ENCODE results near the gene RCHY1.
"Not testable (repeated sequence)": the region's sequence is repeated elsewhere in the genome, so short reads cannot be mapped to it uniquely, and the experiment has no call there.

The RCHY1 gene

DNA sequence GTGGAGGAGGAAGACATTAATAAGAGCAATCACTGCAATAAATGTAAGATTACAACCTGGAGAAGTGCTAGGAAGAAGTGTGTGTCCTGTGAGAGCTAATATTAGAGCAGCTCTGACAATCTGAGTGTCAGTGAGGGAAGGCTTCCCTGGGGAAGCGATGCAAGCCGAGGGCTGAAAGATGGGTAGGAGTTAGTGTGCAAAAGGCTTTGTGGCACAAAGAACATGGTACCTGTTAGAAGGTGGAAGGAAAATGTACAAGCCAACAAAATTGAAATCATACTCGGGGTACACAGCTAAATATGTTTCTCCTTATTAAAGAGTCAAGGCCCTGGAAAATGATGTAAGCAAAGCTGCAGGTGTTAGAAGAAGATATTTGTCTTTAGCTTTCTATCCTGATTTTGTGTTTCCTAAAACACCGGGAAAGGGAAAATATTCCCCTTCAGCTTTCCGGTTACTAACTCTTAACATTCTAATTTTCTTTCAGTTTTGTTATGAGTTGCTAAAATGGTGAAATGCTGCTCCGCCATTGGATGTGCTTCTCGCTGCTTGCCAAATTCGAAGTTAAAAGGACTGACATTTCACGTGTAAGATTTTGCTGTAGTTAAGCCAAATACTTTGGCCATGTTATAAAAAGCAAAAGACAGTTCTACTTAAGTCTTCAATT, 878 bp upstream of the RCHY1 start:
- no peak for DNase-seq

DNA sequence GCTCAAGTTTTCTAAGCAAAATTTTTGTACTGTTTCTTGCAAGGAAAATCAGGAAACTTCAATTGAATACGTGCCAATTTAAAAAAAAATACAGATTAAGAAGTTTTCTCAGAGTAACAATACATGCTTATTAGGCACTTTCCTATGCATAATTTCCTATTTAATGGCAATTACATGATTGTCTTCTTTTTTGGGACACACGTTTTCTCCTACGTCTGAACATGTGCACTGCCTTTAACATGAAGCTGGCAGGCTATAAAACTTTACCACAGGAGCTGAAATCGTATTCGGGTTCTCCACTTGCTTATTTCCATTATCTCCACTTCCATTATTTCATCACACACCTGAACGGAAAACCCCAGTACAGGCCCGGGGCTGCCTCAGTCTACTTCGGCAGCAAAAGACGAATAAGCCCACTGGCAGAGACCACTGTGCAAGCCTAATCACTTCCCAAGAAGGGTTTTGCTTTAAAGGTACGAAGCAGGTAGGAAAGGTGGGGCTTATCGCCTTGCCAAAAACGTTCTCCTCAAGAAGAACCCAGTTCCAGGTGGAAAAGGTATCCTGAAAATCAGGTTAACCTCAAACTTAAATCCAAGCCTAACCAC, 575 bp downstream of the RCHY1 start:
- no peak for DNase-seq

DNA sequence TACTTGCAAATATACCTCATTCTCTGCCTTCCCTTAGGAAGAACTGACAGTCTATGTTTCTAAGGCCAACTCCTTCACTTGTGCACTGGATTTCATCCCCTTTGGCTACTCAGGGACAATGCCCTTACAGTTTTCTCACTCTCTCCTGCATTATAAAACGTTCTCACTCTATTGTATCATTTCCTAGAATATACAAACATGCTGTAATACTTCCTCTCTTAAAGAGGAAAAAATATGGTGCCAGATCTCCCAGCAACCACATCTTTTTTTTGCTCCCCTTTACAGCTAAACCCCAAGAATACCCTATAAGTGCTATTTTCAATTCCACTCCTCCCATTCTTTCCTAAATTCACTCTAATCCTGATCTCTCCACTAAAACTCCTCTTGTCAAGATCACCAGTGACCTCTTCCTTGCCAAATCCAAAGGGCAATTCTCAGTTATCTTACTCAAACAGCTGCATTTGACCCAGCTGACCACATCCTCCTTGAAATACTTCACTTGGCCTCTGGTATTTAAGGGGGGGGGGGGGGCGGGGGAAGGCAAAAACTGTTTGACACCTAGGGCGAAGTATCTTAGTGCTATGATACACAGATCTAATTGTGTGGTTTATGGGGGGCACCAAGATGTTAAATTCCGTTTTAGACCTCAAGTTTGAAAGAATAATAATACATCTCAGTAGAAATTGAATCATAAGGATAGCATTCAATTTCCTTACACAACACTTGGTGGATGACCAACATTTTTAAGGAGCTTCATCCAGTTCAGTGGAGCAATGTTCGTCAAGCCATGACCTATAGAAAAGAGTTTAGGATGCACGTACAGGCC, 1.6 kb downstream of the RCHY1 start:
- no peak for DNase-seq

DNA sequence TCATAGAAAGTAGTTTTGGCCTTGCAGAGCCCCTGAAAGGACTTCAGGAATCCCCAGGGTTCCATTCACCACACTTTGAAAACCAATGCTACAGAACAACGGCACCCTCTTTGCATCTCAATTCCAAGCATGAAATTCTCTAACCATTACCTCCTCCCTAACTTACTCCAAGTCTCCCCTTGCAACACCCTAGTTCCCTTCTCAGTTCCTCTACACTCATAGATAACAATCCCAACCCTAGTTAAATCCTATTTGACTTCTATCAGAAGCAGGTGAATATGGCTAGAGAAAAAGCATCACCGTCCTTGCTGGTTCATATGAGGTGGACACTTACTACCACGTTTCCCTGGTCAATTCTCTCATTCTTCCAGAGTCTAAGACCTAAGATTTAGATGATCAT, 2.4 kb downstream of the RCHY1 start:
- DNase-seq: no peak

DNA sequence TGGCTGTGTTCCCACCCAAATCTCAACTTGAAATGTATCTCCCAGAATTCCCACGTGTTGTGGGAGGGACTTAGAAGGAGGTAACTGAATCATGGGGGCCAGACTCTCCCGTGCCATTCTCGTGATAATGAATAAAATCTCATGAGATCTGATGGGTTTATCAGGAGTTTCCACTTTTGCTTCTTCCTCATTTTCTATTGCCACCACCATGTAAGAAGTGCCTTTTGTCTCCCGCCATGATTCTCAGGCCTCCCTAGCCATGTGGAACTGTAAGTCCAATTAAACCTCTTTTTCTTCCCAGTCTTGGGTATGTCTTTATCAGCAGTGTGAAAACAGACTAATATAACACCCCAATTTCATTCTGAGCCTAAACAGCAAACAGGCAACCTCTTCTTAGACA, 4.6 kb downstream of the RCHY1 start:
- DNase-seq: not testable (repeated sequence)

DNA sequence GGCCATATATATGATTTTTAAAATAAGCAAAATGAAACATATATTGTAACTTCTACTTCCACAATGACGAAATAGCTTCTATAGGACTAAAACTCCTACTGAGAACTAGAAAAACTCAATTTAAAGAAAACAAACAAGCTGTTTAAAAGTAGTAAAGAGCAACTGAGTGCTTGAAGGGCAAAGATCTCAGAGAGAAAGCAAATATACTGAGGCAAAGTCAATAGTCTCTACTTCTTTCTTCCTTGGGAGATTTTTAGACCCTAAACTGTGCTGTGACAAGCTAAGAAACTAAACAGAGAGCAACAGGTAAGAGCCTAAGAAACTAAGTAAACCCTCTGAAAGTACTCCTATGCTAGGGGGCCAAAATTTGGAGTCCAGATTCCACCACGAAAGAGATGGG, 8.6 kb downstream of the RCHY1 start:
- no peak for DNase-seq

DNA sequence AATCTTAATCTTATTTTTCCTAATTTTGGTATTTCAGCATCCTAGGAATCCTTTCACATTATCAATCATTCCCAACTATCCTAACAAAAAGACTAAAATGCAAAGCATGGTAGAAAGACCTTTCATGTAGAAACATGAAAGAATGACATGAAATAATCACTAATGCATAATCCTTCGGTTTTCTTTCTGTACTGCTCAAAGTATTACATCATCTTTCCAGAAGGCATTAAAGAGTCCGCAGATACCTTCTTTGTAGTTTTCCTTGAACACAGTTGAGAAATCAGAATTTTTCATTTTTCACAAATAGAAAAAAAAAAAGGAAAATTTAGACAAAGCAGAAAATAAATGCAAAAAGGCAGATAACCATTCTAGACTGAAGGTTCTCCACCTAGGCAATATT, 11.5 kb downstream of the RCHY1 start:
- no peak for DNase-seq

DNA sequence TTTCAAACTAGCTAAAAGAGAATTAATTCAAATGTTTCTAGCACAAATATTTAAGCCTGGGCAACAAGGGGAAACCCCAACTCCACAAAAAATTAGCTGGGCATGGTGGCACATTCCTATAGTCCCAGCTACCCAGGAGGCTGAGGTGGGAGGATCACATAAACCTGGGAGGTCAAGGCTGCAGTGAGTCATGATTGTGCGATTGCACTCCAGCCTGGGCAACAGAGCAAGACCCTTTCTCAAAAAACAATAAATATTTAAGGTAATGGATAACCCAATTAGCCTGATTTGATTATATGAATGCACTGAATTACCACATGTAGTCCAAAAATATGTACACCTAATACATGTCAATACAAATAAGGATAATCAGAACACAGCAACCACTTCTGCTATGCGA, 14.3 kb downstream of the RCHY1 start:
- no peak for DNase-seq

DNA sequence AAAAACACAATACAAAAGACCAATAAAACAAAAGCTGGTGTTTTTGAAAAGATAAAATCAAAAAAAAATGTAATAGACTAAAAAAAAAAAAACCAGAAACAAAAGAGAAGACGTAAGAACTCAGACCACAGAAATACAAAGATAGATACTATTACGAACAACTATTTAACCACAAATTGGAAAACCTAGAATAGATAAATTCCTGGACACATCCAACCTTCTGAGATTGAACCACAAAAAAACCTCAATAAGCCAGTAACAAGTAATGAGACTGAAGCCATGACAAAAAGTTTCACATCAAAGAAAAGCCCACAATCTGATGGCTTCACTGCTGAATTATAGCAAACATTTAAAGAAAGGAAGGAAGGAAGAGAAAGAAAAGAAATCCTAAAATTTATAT, 16.2 kb downstream of the RCHY1 start:
- no peak for DNase-seq

DNA sequence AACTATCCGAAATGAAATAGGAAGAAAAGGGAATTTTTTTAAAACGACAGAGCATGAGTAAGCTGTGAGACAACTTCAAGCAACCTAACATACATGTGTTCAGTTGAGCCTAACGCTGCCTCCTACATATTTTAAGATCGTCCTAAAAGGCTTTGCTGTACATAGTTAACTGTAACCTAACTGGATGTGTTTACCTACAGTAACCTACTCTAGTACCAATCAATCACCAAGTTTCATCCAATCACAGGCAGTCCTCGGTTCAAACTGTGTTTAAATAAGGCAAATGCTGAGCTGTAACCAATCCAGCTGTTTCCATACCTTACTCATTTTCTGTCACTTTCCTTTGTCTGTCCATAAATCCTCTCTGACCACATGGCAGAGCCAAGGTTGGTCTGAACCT, 17.1 kb downstream of the RCHY1 start:
- DNase-seq: no peak

DNA sequence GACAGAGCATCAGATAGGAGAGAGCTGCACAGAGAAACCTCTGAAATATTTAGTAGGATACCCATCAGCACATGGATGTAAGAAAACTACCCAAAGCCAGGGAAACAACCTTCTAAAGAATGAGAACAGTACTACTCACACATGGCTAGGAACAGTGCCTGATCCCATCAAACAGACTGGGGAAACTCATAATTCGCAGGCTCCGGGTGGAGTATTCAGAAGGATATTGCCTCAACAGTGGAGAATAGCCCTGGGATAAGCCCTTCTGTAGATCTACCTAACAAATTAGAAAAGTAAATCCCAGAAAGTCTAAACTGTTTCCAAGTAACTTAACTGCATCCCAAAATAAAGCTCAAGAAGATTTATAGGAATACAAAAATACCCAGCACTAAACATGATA, 17.8 kb downstream of the RCHY1 start:
- DNase-seq: no peak

DNA sequence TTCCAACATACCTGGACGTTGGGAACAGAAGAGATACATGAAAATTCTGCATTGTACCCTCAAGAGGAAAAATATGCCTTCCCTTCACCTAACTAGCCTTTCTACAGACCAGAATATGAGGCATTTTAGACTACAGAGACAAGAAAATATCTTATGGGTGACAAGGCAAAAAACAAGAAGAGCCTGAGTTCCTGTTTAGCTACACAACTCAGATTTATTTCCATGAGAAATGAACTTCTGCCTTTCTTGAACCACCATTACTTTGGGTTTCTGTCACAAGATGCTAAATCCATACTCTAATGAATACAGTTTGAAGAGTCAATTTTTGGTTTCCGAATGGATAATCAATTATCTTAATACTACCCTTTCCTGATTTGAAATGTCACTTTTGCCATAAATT, 18.7 kb downstream of the RCHY1 start:
- no peak for DNase-seq

DNA sequence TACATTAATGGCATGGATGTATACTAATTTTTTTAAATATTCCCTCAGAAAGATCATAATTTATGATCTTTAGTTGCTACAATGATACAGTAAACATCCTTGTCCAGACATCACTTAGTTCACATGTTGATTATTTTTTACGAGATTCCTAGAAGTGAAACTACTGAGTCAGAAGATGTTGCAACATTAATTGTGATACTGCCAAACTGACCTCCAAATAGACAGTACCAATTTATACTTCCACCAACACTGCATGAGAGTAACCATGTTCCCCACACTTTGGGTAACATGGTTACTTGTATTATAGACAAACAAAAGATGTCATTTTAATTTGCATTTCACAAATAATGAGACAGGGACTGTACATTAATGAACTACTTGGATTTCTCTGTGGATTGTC, 19.6 kb downstream of the RCHY1 start:
- no peak for DNase-seq

DNA sequence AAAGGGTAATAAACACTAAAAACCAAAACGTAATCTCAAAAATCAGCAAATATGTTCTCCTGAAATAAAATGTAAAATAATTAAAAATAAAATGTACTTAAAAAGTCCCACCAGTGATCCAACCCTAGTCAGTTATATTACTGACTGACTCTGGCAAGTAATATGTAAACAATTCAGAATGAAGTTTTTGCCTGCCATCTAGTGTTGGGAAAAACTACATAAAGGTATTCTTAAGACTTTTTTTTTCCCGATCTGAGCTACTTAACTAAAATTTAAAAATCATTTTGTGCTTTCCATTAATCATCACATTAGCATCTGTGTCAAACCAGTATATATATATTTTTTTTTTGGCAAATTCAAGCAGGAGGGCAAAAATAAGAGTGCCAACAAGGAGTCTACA, 24.0 kb downstream of the RCHY1 start:
- no peak for DNase-seq

DNA sequence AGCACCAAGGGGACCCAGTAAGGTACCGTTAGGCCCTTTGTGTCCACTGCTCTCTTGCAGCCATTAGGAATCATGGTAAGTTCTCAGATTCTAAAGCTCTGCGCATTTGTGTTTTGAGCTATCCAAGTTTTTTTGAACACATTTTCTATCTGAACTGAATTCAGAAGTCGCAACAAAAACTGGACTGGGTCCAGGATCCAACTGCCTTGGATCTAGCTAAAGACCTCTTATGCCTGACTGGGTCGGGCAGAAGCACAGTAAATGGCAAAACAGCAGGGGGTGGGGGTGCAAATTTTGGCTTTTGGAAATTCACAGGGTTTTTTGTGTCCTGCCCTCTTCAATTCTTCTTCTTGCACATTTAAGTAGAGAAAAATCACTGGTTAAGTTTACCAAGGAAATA, 30.0 kb downstream of the RCHY1 start:
- DNase-seq: no peak

DNA sequence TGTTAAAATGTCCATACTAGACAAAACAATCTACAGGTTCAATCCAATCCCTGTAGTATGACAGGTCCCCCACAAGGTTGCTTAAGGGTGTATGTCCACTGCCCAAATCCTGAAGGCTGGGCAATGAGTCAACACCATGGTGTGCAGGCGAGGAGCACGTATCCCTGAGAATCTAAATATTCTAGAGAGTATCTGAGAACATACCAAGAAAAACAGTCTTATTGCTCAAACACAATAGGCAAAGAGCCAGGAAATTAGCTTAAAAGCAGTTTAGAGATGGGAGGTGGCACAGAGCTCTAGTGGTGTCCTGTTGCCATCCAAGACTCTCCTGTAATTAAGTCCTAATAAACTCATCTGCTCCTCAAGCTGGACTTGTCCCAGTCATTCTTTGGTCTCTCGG, 37.0 kb downstream of the RCHY1 start:
- no peak for DNase-seq

DNA sequence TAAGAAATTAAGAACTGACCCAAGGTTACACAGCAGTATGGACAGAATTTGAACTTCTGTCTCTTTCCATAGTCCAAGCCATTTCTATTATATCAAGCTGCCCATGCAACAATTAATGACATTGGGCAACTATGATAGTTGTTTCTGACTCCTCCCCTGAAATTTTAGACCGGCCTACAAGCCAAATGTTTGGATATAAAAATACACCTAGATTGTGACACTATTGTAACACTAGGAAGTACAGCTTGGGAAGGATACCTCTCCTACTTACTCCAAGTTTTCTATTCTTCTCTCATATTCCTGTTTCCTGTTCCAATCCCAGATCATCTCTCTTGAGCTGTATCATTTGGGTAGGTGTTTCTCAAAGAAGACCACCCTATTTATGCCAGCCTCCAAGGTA, 43.5 kb downstream of the RCHY1 start:
- DNase-seq: no peak

DNA sequence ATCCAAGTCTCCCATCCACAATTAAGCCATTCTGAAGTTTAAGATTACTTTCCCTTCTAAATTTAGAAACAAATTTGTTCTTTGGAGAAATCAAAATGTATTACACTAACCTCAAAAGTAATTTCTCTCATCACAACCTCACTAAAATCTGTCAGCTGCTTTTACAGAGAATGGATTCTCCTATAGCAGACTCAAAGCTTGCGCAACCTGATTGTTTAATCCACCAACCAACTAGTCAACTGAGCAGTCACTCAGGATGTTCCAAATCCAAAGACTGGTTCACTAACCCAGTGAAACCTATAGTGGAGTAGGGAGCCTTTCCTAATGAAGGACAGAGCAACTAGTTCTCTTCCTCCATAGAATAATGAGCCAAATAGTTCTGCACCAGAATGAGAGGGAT, 44.3 kb downstream of the RCHY1 start:
- no peak for DNase-seq

DNA sequence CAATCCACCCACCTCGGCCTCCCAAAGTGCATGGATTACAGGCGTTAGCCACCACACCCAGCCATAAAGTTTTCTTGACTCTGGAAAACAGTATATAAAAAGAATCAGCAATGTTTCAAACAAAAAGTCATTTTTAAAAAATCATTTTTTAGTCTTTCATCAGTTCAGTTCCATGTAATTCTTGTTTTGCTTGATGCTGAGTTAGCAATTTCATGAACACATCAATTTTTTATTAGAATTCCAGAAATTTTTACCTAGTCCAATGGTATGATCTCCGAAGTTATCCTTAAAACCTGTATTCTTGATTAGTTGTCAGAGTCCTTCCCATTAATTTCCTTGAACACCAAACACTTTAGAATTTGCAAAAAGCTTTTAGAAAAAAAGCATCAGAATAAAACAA, 56.8 kb downstream of the RCHY1 start:
- DNase-seq: no peak

DNA sequence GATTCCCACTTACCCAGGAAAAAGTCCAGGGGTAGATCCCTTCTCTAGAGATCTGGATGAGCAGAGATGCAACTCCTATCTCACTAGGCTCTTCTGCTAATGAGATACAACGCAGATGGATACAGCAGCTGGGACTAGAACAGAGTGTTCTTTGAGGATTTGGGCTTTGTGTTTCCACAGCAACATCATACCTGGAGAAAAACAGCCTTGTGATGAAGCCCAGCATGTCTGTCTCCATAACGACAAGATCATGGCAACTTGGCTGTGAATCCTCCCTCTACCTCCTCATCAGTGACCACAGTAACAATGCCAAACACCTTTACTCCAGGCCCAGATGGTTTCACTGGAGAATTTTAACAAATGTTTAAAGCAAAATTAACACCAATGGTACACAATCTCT, 80.1 kb downstream of the RCHY1 start:
- no peak for DNase-seq

DNA sequence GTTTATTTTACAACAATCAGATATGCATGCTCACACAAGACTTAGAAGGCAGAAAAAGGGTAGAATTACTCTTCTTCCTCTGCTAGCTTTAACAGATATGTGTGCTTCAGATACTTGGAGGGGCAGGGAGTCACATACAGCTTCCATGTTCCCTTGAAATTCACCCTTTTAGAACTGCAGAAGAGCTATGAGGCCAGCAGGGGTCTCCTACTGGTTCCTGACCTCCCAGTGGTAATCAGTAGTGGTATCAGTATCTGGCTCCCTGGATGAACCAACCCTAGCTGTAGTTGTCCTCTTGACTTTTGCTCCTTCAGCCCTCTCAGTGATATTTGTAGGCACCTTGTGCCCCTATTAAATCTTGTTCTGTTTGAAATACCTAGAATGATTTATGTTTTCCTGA, 81.5 kb downstream of the RCHY1 start:
- DNase-seq: no peak

DNA sequence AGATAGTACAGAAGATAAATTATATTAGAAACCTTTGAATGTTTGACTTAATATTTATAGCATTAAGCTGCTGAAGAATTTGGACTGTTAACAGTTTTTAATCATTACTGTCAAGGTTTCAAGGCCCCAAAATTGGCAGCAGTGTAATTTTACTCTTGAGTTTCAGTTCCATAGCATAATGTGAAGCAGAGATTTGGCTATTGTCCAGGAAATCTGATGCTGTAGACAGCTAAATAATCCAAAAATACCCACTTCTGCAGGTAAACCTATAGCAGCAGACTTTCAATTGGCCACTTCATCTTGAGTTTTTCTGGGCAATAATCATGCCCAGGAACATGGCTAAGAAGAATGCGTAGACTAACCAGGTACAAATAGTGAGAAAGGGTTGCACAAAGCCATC, 85.0 kb downstream of the RCHY1 start:
- no peak for DNase-seq

All from CD4-positive, alpha-beta T cell treated with Interleukin-15 for 1 hour (primary cell).